ENCODE results near the gene AP2A2. TPM values are rescaled to one million over a fixed set of nuclear protein-coding genes. Genes with fewer than 3 reads are reported as not detected.

The AP2A2 gene
- total RNA-seq, 2 donors from 2014 or later: 79.4 to 97.7 TPM

GRCh38 chr11:909406-909805 lies 16.3 kb upstream of the AP2A2 start:
- TF ChIP-seq, protein P1, sequence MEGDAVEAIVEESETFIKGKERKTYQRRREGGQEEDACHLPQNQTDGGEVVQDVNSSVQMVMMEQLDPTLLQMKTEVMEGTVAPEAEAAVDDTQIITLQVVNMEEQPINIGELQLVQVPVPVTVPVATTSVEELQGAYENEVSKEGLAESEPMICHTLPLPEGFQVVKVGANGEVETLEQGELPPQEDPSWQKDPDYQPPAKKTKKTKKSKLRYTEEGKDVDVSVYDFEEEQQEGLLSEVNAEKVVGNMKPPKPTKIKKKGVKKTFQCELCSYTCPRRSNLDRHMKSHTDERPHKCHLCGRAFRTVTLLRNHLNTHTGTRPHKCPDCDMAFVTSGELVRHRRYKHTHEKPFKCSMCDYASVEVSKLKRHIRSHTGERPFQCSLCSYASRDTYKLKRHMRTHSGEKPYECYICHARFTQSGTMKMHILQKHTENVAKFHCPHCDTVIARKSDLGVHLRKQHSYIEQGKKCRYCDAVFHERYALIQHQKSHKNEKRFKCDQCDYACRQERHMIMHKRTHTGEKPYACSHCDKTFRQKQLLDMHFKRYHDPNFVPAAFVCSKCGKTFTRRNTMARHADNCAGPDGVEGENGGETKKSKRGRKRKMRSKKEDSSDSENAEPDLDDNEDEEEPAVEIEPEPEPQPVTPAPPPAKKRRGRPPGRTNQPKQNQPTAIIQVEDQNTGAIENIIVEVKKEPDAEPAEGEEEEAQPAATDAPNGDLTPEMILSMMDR (conservative IDR thresholded peaks at IDR 0.05): no peak
- peaks cover 15% of the 10 kb centered on the region for H3K36me3 Mint-ChIP-seq (ENCODE audit: low read depth)
- H3K4me1 Mint-ChIP-seq: peaks cover 6% of the 10 kb centered on the region
- no peaks in the 10 kb centered on the region for H3K9me3 Mint-ChIP-seq
- H3K27ac ChIP-seq (ENCODE audit: low read depth, low read length): no peak overlapping the region
- peak overlapping the region; percentile 84 for H3K4me3 Mint-ChIP-seq
- H3K27me3 Mint-ChIP-seq (ENCODE audit: insufficient read depth): no peaks in the 10 kb centered on the region
- no peak overlapping the region for H3K27ac Mint-ChIP-seq
- no peaks in the 10 kb centered on the region for H3K27me3 ChIP-seq (ENCODE audit: control insufficient read depth, insufficient read depth, low read length, poor library complexity, severe bottlenecking)
- 91 to 94% methylated on average over 9 to 11 of the region's 11 CpGs for WGBS, 2 experiments (ENCODE audit: insufficient coverage in 1 of 2, insufficient read length in 1 of 2)
- peaks cover 6% of the 10 kb centered on the region for H3K4me1 ChIP-seq (ENCODE audit: control insufficient read depth, insufficient read depth, low read length)
- no peaks in the 10 kb centered on the region for H3K9me3 ChIP-seq (ENCODE audit: control insufficient read depth, low read length)
- H3K4me3 ChIP-seq (ENCODE audit: low read length): peak overlapping the region; percentile 83
- peaks cover 10% of the 10 kb centered on the region for H3K36me3 ChIP-seq (ENCODE audit: control insufficient read depth, insufficient read depth, low read length)
- no peak for DNase-seq
- H3K9ac ChIP-seq (ENCODE audit: extremely low read depth, low read length, poor library complexity, severe bottlenecking): peak overlapping the region; percentile 49

DNA sequence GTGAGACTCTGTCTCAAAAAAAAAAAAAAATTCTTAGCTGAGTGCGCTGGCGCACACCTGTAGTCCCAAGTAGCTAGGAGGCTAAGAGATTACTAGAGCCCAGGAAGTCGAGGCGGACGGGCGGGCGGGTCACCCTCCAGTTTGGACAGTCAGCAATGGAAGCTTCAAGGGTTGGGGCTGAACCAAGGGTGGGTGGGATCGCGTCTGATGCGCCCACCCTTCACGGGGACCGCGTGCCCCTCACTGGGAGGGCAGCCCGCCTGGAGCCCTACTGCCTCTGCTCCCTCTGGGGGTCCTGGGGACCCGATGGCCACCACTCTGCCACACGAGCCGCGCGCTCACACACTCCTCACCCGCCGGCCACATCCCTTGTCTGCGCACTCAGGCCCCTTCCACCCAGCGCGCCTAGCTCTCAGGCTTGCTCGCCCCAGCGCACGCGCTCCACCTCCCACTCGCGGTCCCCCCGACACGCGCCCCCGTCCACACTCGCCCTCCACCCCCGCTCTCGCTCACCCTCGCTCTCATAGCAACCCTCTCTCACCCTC lies 15.6 kb upstream of the AP2A2 start:
- Mint-ChIP-seq H3K36me3 (ENCODE audit: low read depth) (peaks cover 12% of the 10 kb centered on the region), H3K27ac (peak overlapping the region; percentile 74), H3K27me3 (ENCODE audit: insufficient read depth) (no peaks in the 10 kb centered on the region), H3K4me1 (peaks cover 6% of the 10 kb centered on the region), H3K4me3 (peak overlapping the region; percentile 84), H3K9me3 (no peaks in the 10 kb centered on the region)
- TF ChIP-seq, protein P1 (conservative IDR thresholded peaks at IDR 0.05): no peak
- H3K4me1 ChIP-seq (ENCODE audit: control insufficient read depth, insufficient read depth, low read length): peaks cover 6% of the 10 kb centered on the region
- DNase-seq: no peak
- H3K9me3 ChIP-seq (ENCODE audit: control insufficient read depth, low read length): no peaks in the 10 kb centered on the region
- WGBS, 2 experiments (ENCODE audit: insufficient coverage in 1 of 2, insufficient read length in 1 of 2): 4 to 8% methylated on average over 8 to 38 of the region's 38 CpGs
- peak overlapping the region; percentile 49 for H3K9ac ChIP-seq (ENCODE audit: extremely low read depth, low read length, poor library complexity, severe bottlenecking)
- H3K27ac ChIP-seq (ENCODE audit: low read depth, low read length): no peak overlapping the region
- peak overlapping the region; percentile 83 for H3K4me3 ChIP-seq (ENCODE audit: low read length)
- H3K36me3 ChIP-seq (ENCODE audit: control insufficient read depth, insufficient read depth, low read length): peaks cover 6% of the 10 kb centered on the region
- H3K27me3 ChIP-seq (ENCODE audit: control insufficient read depth, insufficient read depth, low read length, poor library complexity, severe bottlenecking): no peaks in the 10 kb centered on the region

GRCh38 chr11:910589-911030 lies 15.1 kb upstream of the AP2A2 start, which contains the start of gene CHID1:
Gene CHID1, minus strand, starts transcription at chr11:910810. Its CDS starts 5,994 bp downstream, at chr11:904816.
- no peaks in the 10 kb centered on the region for H3K27me3 ChIP-seq (ENCODE audit: control insufficient read depth, insufficient read depth, low read length, poor library complexity, severe bottlenecking)
- Mint-ChIP-seq H3K27ac (peak within 1 kb of the TSS; percentile 74), H3K9me3 (no peaks in the 10 kb centered on the region), H3K36me3 (ENCODE audit: low read depth) (peaks cover 10% of the 10 kb centered on the region), H3K4me3 (peak within 1 kb of the TSS; percentile 84), H3K27me3 (ENCODE audit: insufficient read depth) (no peaks in the 10 kb centered on the region), H3K4me1 (peaks cover 6% of the 10 kb centered on the region)
- WGBS, 2 experiments (ENCODE audit: insufficient coverage in 1 of 2, insufficient read length in 1 of 2): 0% methylated on average over 25 to 59 of the region's 59 CpGs
- peak within 1 kb of the TSS; percentile 83 for H3K4me3 ChIP-seq (ENCODE audit: low read length)
- peaks cover 6% of the 10 kb centered on the region for H3K4me1 ChIP-seq (ENCODE audit: control insufficient read depth, insufficient read depth, low read length)
- H3K9ac ChIP-seq (ENCODE audit: extremely low read depth, low read length, poor library complexity, severe bottlenecking): peak within 1 kb of the TSS; percentile 57
- no peaks in the 10 kb centered on the region for H3K9me3 ChIP-seq (ENCODE audit: control insufficient read depth, low read length)
- TF ChIP-seq, protein P1 (conservative IDR thresholded peaks at IDR 0.05): no peak
- peak within 1 kb of the TSS; percentile 44 for H3K27ac ChIP-seq (ENCODE audit: low read depth, low read length)
- peaks cover 6% of the 10 kb centered on the region for H3K36me3 ChIP-seq (ENCODE audit: control insufficient read depth, insufficient read depth, low read length)
- DNase-seq: peak; percentile 98
